Osteocyte (in vitro differentiated cells): Measurements from ENCODE around the gene CDK5RAP2. TPM values are rescaled to one million over a fixed set of nuclear protein-coding genes. Genes with fewer than 3 reads are reported as not detected.
A peak's percentile ranks its signal among the peaks of the same experiment; 100 is the strongest.

ENCODE experiments used
- DNase-seq: peaks from one replicate; pipeline ENCODE4 v3.0.0; 2021; ENCODE audit warnings: mixed read lengths; ENCODE audit not compliant: unreplicated experiment; ENCODE audit errors: extremely low spot score
- H3K27ac Mint-ChIP-seq: one replicate; pipeline ENCODE4 v1.8.0; 2021; ENCODE audit warnings: mild to moderate bottlenecking, mixed read lengths; ENCODE audit not compliant: unreplicated experiment
- H3K27me3 Mint-ChIP-seq: one replicate; pipeline ENCODE4 v1.8.0; 2021; ENCODE audit warnings: mixed read lengths; ENCODE audit not compliant: unreplicated experiment
- H3K36me3 Mint-ChIP-seq: one replicate; pipeline ENCODE4 v1.8.0; 2021; ENCODE audit warnings: mixed read lengths; ENCODE audit not compliant: unreplicated experiment
- H3K4me1 Mint-ChIP-seq: one replicate; pipeline ENCODE4 v1.8.0; 2021; ENCODE audit warnings: mixed read lengths; ENCODE audit not compliant: unreplicated experiment
- H3K4me3 Mint-ChIP-seq: one replicate; pipeline ENCODE4 v1.8.0; 2021; ENCODE audit warnings: mild to moderate bottlenecking, moderate library complexity, mixed read lengths; ENCODE audit not compliant: unreplicated experiment
- H3K9me3 Mint-ChIP-seq: one replicate; pipeline ENCODE4 v1.8.0; 2021; ENCODE audit warnings: mixed read lengths; ENCODE audit not compliant: unreplicated experiment
- CTCF ChIP-seq: fragments of 200-600 bp; sonication (generic); IDR thresholded peaks from 2 replicates; pipeline ENCODE4 v1.5.0; 2021; ENCODE audit warnings: antibody characterized with exemption, mild to moderate bottlenecking, moderate library complexity
- total RNA-seq: library from RNA; stranded (reverse); gene quantifications from 2 replicates; pipeline ENCODE4 v1.2.1, GENCODE V29; 2021

Gene CDK5RAP2
- total RNA-seq, 1 donor from 2014 or later: 48.7 TPM

DNA sequence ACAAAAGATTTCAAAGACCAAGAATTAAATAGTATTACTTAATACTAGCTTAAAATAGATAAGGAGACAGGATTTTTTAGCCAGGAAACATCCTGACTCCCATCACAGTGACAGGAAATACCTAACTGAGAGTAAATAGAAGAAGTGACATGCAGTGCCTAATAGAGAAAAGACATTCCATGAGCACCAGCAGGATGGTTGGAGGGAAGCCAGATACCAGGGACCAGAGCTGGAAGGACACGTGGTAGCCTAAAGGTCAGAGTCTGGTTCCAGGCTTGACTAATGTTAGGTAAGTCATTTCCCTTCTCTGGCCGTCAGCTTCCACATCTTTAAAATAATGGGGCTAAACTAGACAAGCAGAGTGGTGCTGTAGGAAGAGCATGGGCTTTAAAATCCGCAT is 41.6 kb downstream of the CDK5RAP2 start:
- no peak for TF ChIP-seq CTCF
- H3K4me1 Mint-ChIP-seq: peaks cover 24% of the 10 kb centered on the region
- H3K27me3 Mint-ChIP-seq: no peaks in the 10 kb centered on the region
- H3K36me3 Mint-ChIP-seq: peaks cover 43% of the 10 kb centered on the region
- H3K9me3 Mint-ChIP-seq: no peaks in the 10 kb centered on the region
- H3K4me3 Mint-ChIP-seq: no peak overlapping the region
- H3K27ac Mint-ChIP-seq: peak overlapping the region; percentile 73
- DNase-seq: no peak

- H3K4me3 Mint-ChIP-seq: no peak overlapping the region
- no peaks in the 10 kb centered on the region for H3K9me3 Mint-ChIP-seq
- peaks cover 37% of the 10 kb centered on the region for H3K4me1 Mint-ChIP-seq
- no peaks in the 10 kb centered on the region for H3K27me3 Mint-ChIP-seq
- no peak for DNase-seq
- peaks cover 36% of the 10 kb centered on the region for H3K36me3 Mint-ChIP-seq
- H3K27ac Mint-ChIP-seq: no peak overlapping the region
- TF ChIP-seq CTCF: no peak
Measured at GRCh38 chr9:120536949-120537640, 42.9 kb downstream of the CDK5RAP2 start.

- no peaks in the 10 kb centered on the region for H3K27me3 Mint-ChIP-seq
- H3K27ac Mint-ChIP-seq: no peak overlapping the region
- H3K36me3 Mint-ChIP-seq: peaks cover 35% of the 10 kb centered on the region
- DNase-seq: no peak
- TF ChIP-seq CTCF: no peak
- H3K4me3 Mint-ChIP-seq: no peak overlapping the region
- peaks cover 46% of the 10 kb centered on the region for H3K4me1 Mint-ChIP-seq
- H3K9me3 Mint-ChIP-seq: no peaks in the 10 kb centered on the region
Measured at GRCh38 chr9:120536094-120536493, 43.9 kb downstream of the CDK5RAP2 start.

DNA sequence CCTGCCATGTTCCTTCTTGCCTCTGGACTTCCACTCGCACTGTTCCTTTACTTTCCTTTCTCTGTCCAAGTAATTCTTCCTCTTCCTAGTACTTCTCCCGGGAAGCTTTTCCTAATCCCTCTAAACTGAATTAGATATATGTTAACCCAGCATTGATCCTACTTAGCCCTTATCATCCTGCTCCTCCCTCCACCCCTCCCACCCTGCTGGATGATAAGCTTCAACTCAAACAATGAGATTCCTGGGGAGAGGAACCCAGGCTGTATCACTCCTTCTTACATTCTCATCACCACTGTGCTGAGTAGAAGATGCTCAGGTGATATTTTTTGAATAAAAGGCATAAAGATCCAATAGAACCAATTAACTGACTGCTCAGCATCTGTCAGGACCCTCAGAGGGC is 45.7 kb downstream of the CDK5RAP2 start:
- Mint-ChIP-seq H3K9me3 (no peaks in the 10 kb centered on the region), H3K27me3 (no peaks in the 10 kb centered on the region), H3K27ac (no peak overlapping the region), H3K4me1 (peaks cover 42% of the 10 kb centered on the region), H3K4me3 (no peak overlapping the region), H3K36me3 (peaks cover 35% of the 10 kb centered on the region)
- TF ChIP-seq CTCF: no peak
- no peak for DNase-seq

DNA sequence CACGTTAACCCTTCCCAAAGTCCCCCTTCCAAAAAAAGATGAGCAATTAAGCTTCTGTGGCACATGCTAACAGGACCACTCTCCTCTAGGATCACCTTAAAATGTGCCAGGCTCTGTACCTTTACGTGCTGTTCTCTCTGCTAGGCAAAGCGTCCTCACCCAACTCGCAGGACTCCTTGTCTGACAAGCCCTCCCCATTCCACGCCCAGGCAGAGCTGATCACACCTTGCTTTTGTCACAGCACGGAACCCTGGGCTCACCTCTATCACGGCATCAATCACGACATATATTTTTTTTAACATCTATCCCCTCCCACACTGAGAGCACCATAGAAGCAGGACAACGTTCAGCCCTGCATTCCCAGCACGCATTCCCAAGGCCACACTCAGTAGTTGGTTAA is 47.1 kb downstream of the CDK5RAP2 start:
- H3K36me3 Mint-ChIP-seq: peaks cover 41% of the 10 kb centered on the region
- no peaks in the 10 kb centered on the region for H3K27me3 Mint-ChIP-seq
- no peak for DNase-seq
- no peaks in the 10 kb centered on the region for H3K9me3 Mint-ChIP-seq
- peaks cover 32% of the 10 kb centered on the region for H3K4me1 Mint-ChIP-seq
- H3K4me3 Mint-ChIP-seq: no peak overlapping the region
- TF ChIP-seq CTCF: no peak
- H3K27ac Mint-ChIP-seq: peak overlapping the region; percentile 59
